ENCODE data around the gene KRTAP17-1.
"Not testable (repeated sequence)": the region's sequence is repeated elsewhere in the genome, so short reads cannot be mapped to it uniquely, and the experiment has no call there.

Gene KRTAP17-1, protein sequence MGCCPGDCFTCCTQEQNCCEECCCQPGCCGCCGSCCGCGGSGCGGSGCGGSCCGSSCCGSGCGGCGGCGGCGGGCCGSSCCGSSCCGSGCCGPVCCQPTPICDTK

GRCh38 chr17:41315204-41315794 lies at the start of gene KRTAP17-1:
Gene KRTAP17-1, minus strand, starts transcription at chr17:41315710. Its CDS starts 60 bp downstream, at chr17:41315650.
- no peak within 1 kb of the TSS for H3K4me3 ChIP-seq (ENCODE audit: control insufficient read depth, low read depth, low read length)
- TF ChIP-seq CTCF (conservative IDR thresholded peaks at IDR 0.05; ENCODE audit: control insufficient read depth, insufficient read depth, low read depth, low read length) = no peak
- DNase-seq (ENCODE audit: low read depth) = no peak

GRCh38 chr17:41363881-41364280 lies 48.4 kb upstream of the KRTAP17-1 start:
- DNase-seq (ENCODE audit: low read depth) = no peak
- H3K4me3 ChIP-seq (ENCODE audit: control insufficient read depth, low read depth, low read length) = no peak overlapping the region

DNA sequence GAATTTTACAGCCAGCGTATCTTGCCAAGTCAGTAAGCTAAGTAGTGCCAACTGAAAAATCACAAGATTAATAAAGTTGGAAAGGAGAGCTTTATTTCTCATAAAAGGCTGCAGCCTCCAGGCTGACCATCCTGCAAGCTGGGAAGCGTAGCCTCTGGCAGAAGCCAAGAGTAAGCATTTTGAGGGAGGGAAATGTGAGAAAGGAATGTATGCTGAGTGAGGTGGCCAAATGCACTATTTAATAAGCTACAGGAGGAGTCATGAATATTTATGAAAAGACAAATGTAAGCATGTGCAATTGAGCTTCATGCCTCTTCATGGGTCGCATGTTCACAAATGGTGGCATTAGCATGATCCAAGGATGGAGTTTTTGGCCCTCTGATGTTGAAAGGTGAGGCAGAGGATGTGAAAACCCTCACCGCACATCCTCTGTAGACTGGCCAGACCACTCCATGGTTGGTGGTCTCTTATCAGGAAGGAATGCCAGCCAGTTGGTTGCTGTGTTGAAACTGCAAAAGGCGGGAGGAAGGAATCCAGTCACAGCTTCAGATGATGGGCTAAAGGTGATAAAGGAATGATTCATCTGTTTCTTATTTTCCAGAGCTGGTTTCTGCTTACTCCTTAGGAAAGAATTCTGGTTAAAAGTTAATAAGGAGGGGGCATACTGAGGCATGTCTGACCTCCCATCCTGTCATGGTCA lies 44.9 kb upstream of the KRTAP17-1 start:
- H3K4me3 ChIP-seq (ENCODE audit: control insufficient read depth, low read depth, low read length) = no peak overlapping the region
- peak; percentile 17 for DNase-seq (ENCODE audit: low read depth)
- no peak for TF ChIP-seq CTCF (conservative IDR thresholded peaks at IDR 0.05; ENCODE audit: control insufficient read depth, insufficient read depth, low read depth, low read length)

More at GRCh38 chr17:41363881-41364280, 48.4 kb upstream of the KRTAP17-1 start:
- no peak for TF ChIP-seq CTCF (conservative IDR thresholded peaks at IDR 0.05; ENCODE audit: control insufficient read depth, insufficient read depth, low read depth, low read length)

- no peak overlapping the region for H3K4me3 ChIP-seq (ENCODE audit: control insufficient read depth, low read depth, low read length)
- DNase-seq (ENCODE audit: low read depth) = no peak
Observed at GRCh38 chr17:41354536-41354935, 39.0 kb upstream of the KRTAP17-1 start.

DNA sequence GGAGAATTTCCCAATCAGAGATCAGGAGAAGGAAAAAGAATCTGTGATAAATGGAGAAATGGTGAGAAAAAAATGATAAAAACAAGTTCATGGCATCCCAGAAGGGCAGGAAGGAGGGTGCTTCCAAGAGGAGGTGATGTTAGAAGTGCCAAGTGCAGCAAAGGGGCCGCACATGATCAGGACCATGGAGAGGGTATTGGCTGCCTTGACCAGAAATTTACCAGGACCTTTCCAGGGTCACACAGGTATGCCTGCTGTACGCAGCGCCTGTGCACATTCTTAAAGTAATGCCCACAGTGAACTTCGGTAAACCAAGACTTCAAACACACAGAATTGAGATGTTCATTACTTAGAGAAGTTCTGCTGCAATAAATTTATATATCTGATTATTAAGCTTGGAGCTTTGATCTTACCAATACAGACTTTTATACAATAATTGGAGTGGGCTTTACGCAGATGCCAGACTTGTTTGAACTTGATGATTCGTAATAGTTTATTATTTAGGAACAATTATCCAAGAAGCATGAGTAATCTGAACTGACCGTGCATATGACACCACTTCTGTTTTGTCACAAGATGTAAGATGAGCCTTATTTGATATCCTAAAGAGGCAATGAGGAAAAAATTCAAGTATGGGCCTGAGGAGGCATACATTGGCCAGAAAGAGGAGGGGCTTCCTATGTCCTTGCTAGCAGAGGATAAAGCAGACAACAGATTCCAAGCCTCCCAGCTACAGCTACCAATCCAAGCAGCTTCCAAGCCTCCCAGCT lies 37.3 kb upstream of the KRTAP17-1 start:
- DNase-seq (ENCODE audit: low read depth) = peak; percentile 12
- no peak overlapping the region for H3K4me3 ChIP-seq (ENCODE audit: control insufficient read depth, low read depth, low read length)
- no peak for TF ChIP-seq CTCF (conservative IDR thresholded peaks at IDR 0.05; ENCODE audit: control insufficient read depth, insufficient read depth, low read depth, low read length)

More at GRCh38 chr17:41354536-41354935, 39.0 kb upstream of the KRTAP17-1 start:
- no peak for TF ChIP-seq CTCF (conservative IDR thresholded peaks at IDR 0.05; ENCODE audit: control insufficient read depth, insufficient read depth, low read depth, low read length)

DNA sequence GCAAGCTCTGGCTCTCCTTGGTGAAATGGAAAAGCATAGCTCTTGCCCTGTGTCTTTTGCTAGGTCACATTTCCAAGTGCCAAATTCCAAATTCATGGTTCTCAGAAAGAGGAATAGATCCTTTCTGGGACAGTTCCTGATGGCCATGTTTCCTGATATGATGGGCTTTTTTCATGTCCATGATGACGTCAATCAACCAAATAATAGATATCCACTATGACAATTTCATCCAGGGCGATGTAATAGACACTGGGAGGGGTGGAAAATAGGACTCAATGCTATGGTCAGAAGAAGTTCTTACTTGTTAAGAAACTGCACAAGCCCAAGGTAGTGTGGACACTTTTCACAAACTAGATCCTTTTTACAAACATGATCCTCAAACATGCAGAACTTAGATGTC lies 35.7 kb upstream of the KRTAP17-1 start:
- DNase-seq (ENCODE audit: low read depth) = no peak
- no peak for TF ChIP-seq CTCF (conservative IDR thresholded peaks at IDR 0.05; ENCODE audit: control insufficient read depth, insufficient read depth, low read depth, low read length)
- H3K4me3 ChIP-seq (ENCODE audit: control insufficient read depth, low read depth, low read length) = no peak overlapping the region

GRCh38 chr17:41350381-41350878 lies 34.9 kb upstream of the KRTAP17-1 start, which contains the start of gene KRT33A:
Gene KRT33A, minus strand, starts transcription at chr17:41350828. Its CDS starts 61 bp downstream, at chr17:41350767.
- DNase-seq (ENCODE audit: low read depth); H3K4me3 ChIP-seq (ENCODE audit: control insufficient read depth, low read depth, low read length): not testable (repeated sequence)
